GM12872 (cell line): ENCODE data around the gene PICALM.

Experiments
- TF ChIP-seq, protein P1 (sequence below): IDR thresholded peaks from 3 replicates; pipeline ENCODE4 v1.5.1; 2011; ENCODE audit warnings: low read depth, mild to moderate bottlenecking, low read length, moderate library complexity; ENCODE audit not compliant: insufficient read depth

The PICALM gene

GRCh38 chr11:85930879-85931366 lies 138.0 kb downstream of the PICALM start:
- TF ChIP-seq, protein P1, sequence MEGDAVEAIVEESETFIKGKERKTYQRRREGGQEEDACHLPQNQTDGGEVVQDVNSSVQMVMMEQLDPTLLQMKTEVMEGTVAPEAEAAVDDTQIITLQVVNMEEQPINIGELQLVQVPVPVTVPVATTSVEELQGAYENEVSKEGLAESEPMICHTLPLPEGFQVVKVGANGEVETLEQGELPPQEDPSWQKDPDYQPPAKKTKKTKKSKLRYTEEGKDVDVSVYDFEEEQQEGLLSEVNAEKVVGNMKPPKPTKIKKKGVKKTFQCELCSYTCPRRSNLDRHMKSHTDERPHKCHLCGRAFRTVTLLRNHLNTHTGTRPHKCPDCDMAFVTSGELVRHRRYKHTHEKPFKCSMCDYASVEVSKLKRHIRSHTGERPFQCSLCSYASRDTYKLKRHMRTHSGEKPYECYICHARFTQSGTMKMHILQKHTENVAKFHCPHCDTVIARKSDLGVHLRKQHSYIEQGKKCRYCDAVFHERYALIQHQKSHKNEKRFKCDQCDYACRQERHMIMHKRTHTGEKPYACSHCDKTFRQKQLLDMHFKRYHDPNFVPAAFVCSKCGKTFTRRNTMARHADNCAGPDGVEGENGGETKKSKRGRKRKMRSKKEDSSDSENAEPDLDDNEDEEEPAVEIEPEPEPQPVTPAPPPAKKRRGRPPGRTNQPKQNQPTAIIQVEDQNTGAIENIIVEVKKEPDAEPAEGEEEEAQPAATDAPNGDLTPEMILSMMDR = no peak

DNA sequence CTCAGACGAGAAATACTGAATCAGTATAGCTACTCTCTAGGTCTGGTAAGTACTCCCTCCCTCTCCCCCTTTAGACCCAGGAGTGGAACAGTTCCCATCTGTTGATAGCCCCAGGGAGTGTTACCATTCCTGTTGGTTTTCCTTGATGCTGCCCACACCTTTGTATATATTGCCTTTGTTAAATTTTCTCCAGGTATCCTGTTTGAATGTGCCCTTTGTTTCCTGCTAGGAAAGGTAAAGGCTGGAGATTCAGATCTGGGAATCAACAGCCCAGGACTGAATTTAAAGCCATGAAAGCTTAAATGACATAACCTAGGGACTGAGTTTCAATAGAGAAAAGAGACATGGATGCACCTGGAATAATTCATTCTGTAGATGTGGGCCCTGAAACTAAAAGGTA lies 145.4 kb downstream of the PICALM start:
- TF ChIP-seq, protein P1 = no peak

DNA sequence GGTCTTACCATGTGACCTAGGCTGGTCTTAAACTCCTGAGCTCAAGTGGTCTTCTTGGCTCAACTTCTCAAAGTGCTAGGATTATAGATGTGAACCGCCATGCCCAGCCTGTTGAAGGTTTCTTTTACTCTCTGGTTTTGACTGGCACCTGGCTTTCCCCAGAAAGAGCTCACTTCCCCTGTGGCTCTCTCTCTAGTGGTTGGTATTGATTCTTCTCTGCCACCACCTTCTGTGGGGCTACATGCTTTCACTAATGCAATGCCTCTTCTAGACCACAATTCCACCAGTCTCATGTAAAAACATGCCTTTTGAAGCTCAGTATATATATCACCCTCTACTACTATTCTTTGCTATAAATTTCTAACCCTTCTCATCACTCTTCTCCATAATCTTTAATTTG lies 146.5 kb downstream of the PICALM start:
- TF ChIP-seq, protein P1 = no peak

DNA sequence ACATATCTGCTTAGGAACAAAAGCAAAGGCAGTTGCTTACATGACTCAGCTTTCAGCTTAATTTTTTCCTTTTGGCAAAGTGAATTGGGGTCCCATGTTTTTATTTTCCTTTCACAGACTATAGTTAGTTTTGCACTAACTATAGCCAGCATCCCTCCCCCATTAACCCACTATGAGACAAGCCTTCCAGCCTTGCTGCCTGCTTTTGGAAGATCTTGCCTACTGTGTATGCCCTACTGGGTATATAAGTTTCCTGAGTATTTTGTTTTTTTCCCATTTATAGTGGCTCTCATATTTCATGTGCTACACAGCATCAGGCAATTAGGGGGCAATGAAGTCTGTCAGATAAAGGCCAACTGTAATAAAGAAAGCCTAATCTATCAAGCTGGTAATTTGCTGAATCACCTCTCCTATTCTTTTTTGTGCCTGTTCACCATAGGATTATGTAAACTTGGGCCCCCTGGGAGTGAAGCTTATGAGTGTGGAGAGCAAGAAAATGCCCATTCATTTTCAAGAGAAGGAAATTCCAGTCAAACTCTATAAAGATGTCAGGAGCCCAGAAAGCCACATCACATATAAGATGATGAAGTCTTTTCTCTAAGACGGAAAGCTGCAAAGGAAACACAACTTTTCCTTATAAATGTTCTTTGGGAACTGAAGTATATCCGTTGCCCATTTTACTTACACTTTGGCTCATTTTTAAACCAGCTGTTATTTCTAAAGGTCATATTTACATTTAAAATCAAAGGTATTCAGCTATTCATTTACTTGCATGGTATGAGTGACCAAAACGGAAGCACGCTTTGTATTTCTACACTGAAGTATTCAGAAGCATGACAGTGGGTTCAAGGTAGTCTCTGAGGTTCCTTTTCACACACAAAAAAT lies 149.7 kb downstream of the PICALM start:
- TF ChIP-seq, protein P1 = no peak

GRCh38 chr11:85914425-85914824 lies 154.5 kb downstream of the PICALM start:
- TF ChIP-seq, protein P1 = no peak

- TF ChIP-seq, protein P1 = no peak
Observed at GRCh38 chr11:85913513-85913912, 155.4 kb downstream of the PICALM start.

GRCh38 chr11:85912414-85912813 lies 156.5 kb downstream of the PICALM start:
- TF ChIP-seq, protein P1 = no peak
